ENCODE results near the gene KCNJ10.
"Not testable (repeated sequence)": the region's sequence is repeated elsewhere in the genome, so short reads cannot be mapped to it uniquely, and the experiment has no call there.

The KCNJ10 gene

GRCh38 chr1:160114085-160114484 is 44.1 kb upstream of the KCNJ10 start:
- Histone ChIP-seq H3K36me3 (ENCODE audit: insufficient read depth, low read length) (no peaks in the 10 kb centered on the region), H3K79me2 (ENCODE audit: insufficient read depth, low read length) (no peaks in the 10 kb centered on the region), H3K9me3 (ENCODE audit: insufficient read depth, low read depth, low read length) (no peaks in the 10 kb centered on the region), H3K9me2 (replicated peaks; ENCODE audit: low read depth, low read length) (no peaks in the 10 kb centered on the region), H3K4me3 (ENCODE audit: low read length, poor library complexity, severe bottlenecking) (no peak overlapping the region), H2AFZ (ENCODE audit: low read length) (no peak overlapping the region), H3K27me3 (ENCODE audit: insufficient read depth, low read length, poor library complexity, severe bottlenecking) (no peaks in the 10 kb centered on the region), H3K4me1 (ENCODE audit: insufficient read depth, low read length, poor library complexity, severe bottlenecking) (no peaks in the 10 kb centered on the region), H3F3A (ENCODE audit: low read depth) (no peaks in the 10 kb centered on the region), H3K4me2 (ENCODE audit: low read depth, low read length, poor library complexity, severe bottlenecking) (no peak overlapping the region), H3K9ac (ENCODE audit: low read depth, low read length, poor library complexity, severe bottlenecking) (no peak overlapping the region), H4K20me1 (ENCODE audit: insufficient read depth, low read length, poor library complexity, severe bottlenecking) (no peaks in the 10 kb centered on the region)
- TF ChIP-seq, protein P1, sequence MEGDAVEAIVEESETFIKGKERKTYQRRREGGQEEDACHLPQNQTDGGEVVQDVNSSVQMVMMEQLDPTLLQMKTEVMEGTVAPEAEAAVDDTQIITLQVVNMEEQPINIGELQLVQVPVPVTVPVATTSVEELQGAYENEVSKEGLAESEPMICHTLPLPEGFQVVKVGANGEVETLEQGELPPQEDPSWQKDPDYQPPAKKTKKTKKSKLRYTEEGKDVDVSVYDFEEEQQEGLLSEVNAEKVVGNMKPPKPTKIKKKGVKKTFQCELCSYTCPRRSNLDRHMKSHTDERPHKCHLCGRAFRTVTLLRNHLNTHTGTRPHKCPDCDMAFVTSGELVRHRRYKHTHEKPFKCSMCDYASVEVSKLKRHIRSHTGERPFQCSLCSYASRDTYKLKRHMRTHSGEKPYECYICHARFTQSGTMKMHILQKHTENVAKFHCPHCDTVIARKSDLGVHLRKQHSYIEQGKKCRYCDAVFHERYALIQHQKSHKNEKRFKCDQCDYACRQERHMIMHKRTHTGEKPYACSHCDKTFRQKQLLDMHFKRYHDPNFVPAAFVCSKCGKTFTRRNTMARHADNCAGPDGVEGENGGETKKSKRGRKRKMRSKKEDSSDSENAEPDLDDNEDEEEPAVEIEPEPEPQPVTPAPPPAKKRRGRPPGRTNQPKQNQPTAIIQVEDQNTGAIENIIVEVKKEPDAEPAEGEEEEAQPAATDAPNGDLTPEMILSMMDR (conservative IDR thresholded peaks at IDR 0.05; ENCODE audit: low read length), result no peak
- no peak for TF ChIP-seq EZH2phosphoT487 (IDR thresholded peaks at IDR 0.05; ENCODE audit: borderline replicate concordance)

DNA sequence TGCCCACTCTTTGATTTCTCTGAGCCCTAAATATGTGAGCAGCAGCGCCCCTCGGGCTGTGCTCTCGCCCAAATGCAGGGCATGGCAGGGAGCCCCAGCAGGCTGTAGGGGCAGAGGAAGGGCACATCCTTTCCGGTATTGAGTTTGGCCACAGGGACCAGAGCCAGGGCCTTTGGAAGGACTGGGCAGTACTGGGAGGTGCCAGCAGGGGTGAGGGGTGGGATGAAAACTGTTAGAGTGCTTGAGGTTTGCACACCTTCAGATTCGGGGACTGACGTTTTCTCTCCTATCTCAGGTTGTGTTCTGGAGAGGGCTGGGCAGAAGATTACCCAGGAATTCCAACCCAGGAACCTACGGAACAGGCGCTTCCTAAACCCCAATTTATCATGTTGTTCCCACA is 43.4 kb upstream of the KCNJ10 start:
- H2AFZ ChIP-seq (ENCODE audit: low read length), result no peak overlapping the region
- no peak overlapping the region for H3K4me3 ChIP-seq (ENCODE audit: low read length, poor library complexity, severe bottlenecking)
- TF ChIP-seq EZH2phosphoT487 (IDR thresholded peaks at IDR 0.05; ENCODE audit: borderline replicate concordance), result no peak
- TF ChIP-seq, protein P1 (conservative IDR thresholded peaks at IDR 0.05; ENCODE audit: low read length), result no peak
- no peaks in the 10 kb centered on the region for H3K36me3 ChIP-seq (ENCODE audit: insufficient read depth, low read length)
- H3F3A ChIP-seq (ENCODE audit: low read depth), result no peaks in the 10 kb centered on the region
- no peaks in the 10 kb centered on the region for H3K79me2 ChIP-seq (ENCODE audit: insufficient read depth, low read length)
- no peaks in the 10 kb centered on the region for H3K9me2 ChIP-seq (replicated peaks; ENCODE audit: low read depth, low read length)
- H3K4me2 ChIP-seq (ENCODE audit: low read depth, low read length, poor library complexity, severe bottlenecking), result no peak overlapping the region
- H3K27me3 ChIP-seq (ENCODE audit: insufficient read depth, low read length, poor library complexity, severe bottlenecking), result no peaks in the 10 kb centered on the region
- H3K9me3 ChIP-seq (ENCODE audit: insufficient read depth, low read depth, low read length), result no peaks in the 10 kb centered on the region
- H3K4me1 ChIP-seq (ENCODE audit: insufficient read depth, low read length, poor library complexity, severe bottlenecking), result no peaks in the 10 kb centered on the region
- H4K20me1 ChIP-seq (ENCODE audit: insufficient read depth, low read length, poor library complexity, severe bottlenecking), result no peaks in the 10 kb centered on the region
- no peak overlapping the region for H3K9ac ChIP-seq (ENCODE audit: low read depth, low read length, poor library complexity, severe bottlenecking)

GRCh38 chr1:160112357-160112756 is 42.4 kb upstream of the KCNJ10 start:
- H3K4me2 ChIP-seq (ENCODE audit: low read depth, low read length, poor library complexity, severe bottlenecking), result no peak overlapping the region
- no peak overlapping the region for H3K4me3 ChIP-seq (ENCODE audit: low read length, poor library complexity, severe bottlenecking)
- no peaks in the 10 kb centered on the region for H3K36me3 ChIP-seq (ENCODE audit: insufficient read depth, low read length)
- H3K9me3 ChIP-seq (ENCODE audit: insufficient read depth, low read depth, low read length), result no peaks in the 10 kb centered on the region
- H3F3A ChIP-seq (ENCODE audit: low read depth), result no peaks in the 10 kb centered on the region
- no peak overlapping the region for H3K9ac ChIP-seq (ENCODE audit: low read depth, low read length, poor library complexity, severe bottlenecking)
- no peak for TF ChIP-seq EZH2phosphoT487 (IDR thresholded peaks at IDR 0.05; ENCODE audit: borderline replicate concordance)
- TF ChIP-seq, protein P1 (conservative IDR thresholded peaks at IDR 0.05; ENCODE audit: low read length), result no peak
- H3K79me2 ChIP-seq (ENCODE audit: insufficient read depth, low read length), result no peaks in the 10 kb centered on the region
- H4K20me1 ChIP-seq (ENCODE audit: insufficient read depth, low read length, poor library complexity, severe bottlenecking), result no peaks in the 10 kb centered on the region
- no peaks in the 10 kb centered on the region for H3K27me3 ChIP-seq (ENCODE audit: insufficient read depth, low read length, poor library complexity, severe bottlenecking)
- no peak overlapping the region for H2AFZ ChIP-seq (ENCODE audit: low read length)
- H3K9me2 ChIP-seq (replicated peaks; ENCODE audit: low read depth, low read length), result no peaks in the 10 kb centered on the region
- H3K4me1 ChIP-seq (ENCODE audit: insufficient read depth, low read length, poor library complexity, severe bottlenecking), result no peaks in the 10 kb centered on the region

GRCh38 chr1:160111462-160111861 is 41.5 kb upstream of the KCNJ10 start:
- not testable (repeated sequence) for H3F3A ChIP-seq (ENCODE audit: low read depth); H3K9me2 ChIP-seq (replicated peaks; ENCODE audit: low read depth, low read length); H3K27me3 ChIP-seq (ENCODE audit: insufficient read depth, low read length, poor library complexity, severe bottlenecking); H3K4me1 ChIP-seq (ENCODE audit: insufficient read depth, low read length, poor library complexity, severe bottlenecking); H3K9me3 ChIP-seq (ENCODE audit: insufficient read depth, low read depth, low read length); H3K9ac ChIP-seq (ENCODE audit: low read depth, low read length, poor library complexity, severe bottlenecking); H3K4me3 ChIP-seq (ENCODE audit: low read length, poor library complexity, severe bottlenecking); H3K36me3 ChIP-seq (ENCODE audit: insufficient read depth, low read length); H3K79me2 ChIP-seq (ENCODE audit: insufficient read depth, low read length); H4K20me1 ChIP-seq (ENCODE audit: insufficient read depth, low read length, poor library complexity, severe bottlenecking); H2AFZ ChIP-seq (ENCODE audit: low read length); H3K4me2 ChIP-seq (ENCODE audit: low read depth, low read length, poor library complexity, severe bottlenecking)
